ENCODE data around the gene CA11.

The CA11 gene

GRCh38 chr19:48588670-48589401 is 57.2 kb downstream of the CA11 start:
- peak overlapping the region; percentile 17 for H3K4me3 ChIP-seq (ENCODE audit: low read depth, low read length)
- peak; percentile 97 for TF ChIP-seq CTCF (IDR thresholded peaks at IDR 0.05; ENCODE audit: borderline replicate concordance, insufficient read depth, low read depth, low read length)
